Posterior cingulate gyrus (tissue), 11 donors: ENCODE data around the gene OSBPL9.

ENCODE experiments used
- DNase-seq, 10 donors: peaks; one replicate each; pipeline versions ENCODE4 v3.0.0 to v3.0.0-alpha.2; 2020 to 2021; ENCODE audit warnings: mixed read lengths in 3 of 10
- intact Hi-C: fragments of 100-400 bp; cut with DNase I; formaldehyde crosslinking; loops from one replicate; pipeline ENCODE4 v1.15.1; 2023

Gene OSBPL9

GRCh38 chr1:51616903-51617708, at the start of gene OSBPL9:
Gene OSBPL9, plus strand, starts transcription at chr1:51617092. Its CDS starts 19 bp downstream, at chr1:51617111.
- intact Hi-C loops = loop anchor here (5.0 kb wide), 1 partner anchor 35 kb away; no protein-coding TSS in a partner anchor
- peak; percentile 77 to 97 (median 88) for DNase-seq

DNA sequence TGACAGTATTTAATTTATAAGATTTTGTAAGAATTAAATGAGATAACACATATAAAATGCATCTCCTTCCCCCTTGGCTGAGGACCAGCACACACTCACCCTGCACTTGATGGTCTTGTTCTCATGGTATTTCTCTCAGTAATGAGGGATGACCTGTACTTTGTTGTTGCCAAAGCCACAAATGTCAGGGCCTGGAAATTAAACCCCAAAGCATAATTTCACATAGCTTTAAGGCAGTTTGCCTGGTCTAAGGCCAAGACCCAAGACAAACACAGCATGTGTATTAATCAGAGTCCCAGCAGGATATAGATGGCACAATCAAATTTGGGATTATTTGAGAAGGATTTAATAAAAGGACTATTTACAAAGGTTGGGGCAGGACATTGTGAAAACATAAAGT, 49.2 kb upstream of the OSBPL9 start:
- no peak for DNase-seq
- intact Hi-C loops = loop anchor here (5.0 kb wide), 1 partner anchor 200 kb away; no protein-coding TSS in a partner anchor

DNA sequence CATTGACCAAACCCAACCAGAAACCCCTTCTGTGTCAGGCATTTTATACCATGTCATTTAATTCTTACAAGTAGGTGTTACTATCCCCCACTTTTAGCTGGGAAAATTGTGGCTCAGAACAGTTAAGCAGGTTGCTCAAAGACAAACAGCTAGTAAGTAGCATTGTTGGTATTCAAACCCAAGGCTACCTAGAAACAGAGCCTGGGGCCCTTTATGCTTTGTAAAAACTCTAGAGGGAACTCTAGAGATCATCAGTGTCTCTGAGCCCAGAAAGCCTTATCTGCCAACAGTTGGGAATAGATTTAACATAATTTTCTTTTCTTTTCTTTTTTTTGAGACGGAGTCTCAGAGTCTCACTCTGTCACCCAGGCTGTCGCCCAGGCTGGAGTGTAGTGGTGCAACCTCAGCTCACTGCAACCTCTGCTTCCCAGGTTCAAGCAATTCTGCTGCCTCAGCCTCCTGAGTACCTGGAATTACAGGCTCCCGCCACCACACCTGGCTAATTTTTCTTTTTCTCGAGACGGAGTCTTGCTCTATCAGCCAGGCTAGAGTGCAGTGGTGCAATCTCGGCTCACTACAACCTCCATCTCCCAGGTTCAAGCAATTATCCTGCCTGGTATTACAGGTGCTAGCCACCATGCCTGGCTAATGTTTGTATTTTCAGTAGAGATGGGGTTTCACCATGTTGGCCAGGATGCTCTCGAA, 48.5 kb upstream of the OSBPL9 start:
- DNase-seq = no peak
- intact Hi-C loops = loop anchor here (5.0 kb wide), 1 partner anchor 199 kb away; no protein-coding TSS in a partner anchor

DNA sequence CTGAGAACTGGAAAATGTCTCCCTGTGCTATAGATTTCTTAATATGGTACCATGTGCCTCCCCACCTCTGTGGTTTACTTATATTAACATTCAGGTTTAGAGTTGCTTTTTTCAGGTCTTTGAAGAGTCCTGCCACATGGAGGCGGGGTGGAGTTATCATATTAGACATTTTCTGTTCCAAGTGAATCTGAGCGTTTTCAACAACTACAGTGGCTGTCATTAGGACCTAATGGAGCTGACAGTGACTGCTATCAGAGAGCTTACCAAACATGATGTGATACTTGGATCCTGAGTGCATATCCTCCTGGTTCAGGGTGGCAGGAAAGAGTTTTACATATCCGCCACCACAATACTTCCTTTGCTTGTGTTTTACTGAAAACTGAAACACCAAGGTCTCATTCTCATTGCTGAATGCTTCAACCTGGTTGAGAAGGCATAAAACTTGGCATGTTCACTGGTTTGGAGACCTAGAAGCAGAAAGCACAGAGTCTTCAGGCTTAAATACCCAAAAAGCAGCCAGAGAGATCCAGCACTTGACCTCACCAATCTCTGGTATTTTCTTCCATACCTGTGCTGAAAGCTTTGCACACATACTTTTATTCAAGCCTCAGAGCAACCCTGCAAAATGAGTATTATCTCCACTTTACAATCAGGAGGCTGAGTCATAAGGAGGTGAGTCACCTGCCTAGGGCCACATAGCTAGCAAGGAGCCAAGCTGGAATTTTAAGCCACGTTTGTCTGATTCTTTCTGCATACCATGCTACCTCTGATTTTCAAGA, 47.4 kb upstream of the OSBPL9 start:
- intact Hi-C loops = loop anchor here (5.0 kb wide), 1 partner anchor 198 kb away; no protein-coding TSS in a partner anchor
- DNase-seq = peak in 1 of 10 donors; percentile 15

- intact Hi-C loops = no loop called here
- DNase-seq = no peak
These were observed 46.7 kb upstream of the OSBPL9 start for GRCh38 chr1:51570063-51570710.

- intact Hi-C loops = no loop called here
- no peak for DNase-seq
These were observed 44.5 kb upstream of the OSBPL9 start for GRCh38 chr1:51572365-51572764.

- peak in 1 of 10 donors; percentile 24 for DNase-seq
- intact Hi-C loops = no loop called here
These were observed 42.1 kb upstream of the OSBPL9 start for GRCh38 chr1:51574796-51575195.

DNA sequence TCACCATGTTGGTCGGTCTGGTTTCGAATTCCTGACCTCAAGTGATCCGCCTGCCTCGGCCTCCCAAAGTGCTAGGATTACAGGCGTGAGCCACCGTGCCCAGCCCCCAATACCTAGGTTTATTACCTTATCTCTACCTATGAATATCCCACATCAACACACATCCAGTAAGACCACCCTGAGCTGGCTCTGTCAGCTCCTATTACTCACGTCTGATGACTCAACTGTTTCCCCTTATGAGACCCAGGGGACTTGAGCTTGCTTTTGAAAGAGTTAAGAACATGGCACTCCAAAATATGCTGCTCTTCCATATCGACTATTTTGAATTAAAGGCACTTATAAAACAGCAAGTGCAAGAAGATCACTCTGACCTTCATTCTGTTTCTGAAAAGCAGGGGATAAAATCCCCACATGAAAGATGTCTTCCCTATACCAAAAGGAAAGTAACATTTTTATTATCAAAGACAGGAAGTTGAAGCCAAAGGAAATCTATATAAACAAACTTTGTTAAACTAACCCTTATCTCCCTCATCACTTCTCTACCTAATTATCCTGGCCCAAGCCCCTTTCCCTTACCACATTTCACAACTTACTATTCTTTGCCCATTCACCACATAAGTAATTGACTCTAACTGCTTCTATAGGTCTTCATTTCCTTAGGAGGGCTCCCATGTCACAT, 41.3 kb upstream of the OSBPL9 start:
- intact Hi-C loops = no loop called here
- no peak for DNase-seq

- no peak for DNase-seq
- intact Hi-C loops = no loop called here
These were observed 40.8 kb upstream of the OSBPL9 start for GRCh38 chr1:51576085-51576444.

DNA sequence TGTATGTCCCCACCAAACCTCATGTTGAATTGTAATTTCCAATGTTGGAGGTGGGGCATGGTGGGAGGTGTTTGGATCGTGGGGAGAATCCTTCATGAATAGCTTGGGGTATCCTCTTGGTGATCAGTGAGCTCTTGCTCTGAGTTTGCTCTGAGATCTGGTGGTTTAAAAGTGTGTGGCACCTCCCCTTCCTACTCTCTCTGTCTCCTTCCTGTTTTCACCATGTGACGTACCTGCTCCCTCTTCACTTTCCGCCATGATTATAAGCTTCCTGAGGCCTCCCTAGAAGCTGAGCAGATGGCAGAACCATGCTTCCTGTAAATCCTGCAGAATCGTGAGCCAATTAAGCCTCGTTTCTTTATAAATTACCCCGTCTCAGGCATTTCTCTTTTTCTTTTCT, 40.0 kb upstream of the OSBPL9 start:
- intact Hi-C loops = no loop called here
- no peak for DNase-seq

DNA sequence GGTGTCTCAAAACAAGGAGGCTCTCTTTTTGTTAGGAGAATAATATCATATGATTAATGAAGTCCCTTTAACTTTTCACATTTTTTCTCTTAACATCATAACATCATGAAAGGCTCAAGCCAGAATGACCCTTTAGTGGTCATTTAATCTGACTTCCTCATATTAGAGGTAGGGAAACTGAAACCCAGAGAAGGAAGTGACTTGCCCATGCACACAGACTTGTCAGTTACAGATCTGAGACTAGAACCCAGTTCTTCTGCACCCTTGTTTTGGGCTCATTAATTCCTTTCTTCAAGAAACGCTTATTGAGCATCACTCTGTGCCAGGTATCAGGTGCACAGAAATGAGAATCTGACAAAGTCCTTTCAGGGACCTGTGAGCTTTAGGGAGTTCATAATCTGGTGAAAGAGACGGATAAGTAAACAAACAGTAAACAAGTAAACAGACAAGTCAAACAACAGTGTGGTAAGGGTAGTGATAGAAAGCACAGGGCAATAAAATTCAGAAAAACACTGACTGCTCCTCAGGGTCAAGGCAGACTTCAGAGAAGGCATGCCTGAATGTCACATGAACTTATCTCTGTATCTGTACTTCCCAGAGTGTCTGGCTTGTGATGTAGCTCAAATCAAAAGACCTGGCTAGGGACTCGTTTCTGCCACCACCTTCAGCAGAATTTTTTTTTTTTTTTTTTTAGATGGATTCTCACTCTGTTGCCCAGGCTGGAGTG, 38.3 kb upstream of the OSBPL9 start:
- intact Hi-C loops = no loop called here
- no peak for DNase-seq

DNA sequence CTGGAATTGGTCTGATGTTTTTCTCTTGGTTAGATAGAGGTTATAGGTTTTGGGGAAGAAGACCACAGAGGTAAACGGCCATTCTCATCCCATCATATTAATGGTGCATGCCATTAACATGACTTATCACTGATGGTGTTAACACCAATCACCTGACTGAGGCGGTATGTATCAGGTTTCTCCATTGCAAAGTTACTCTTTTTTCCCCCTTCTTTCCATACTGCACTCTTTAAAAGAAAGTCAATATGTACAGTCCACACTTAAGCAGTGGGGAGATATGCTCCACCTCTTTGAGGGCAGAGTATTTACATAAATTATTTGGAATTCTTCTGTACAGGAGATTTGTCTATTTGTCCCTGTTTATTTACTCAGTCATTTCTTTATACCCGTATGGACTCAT, 35.7 kb upstream of the OSBPL9 start:
- intact Hi-C loops = loop anchor here (5.0 kb wide), 1 partner anchor 36 kb away; the partner anchor contains the start of gene OSBPL9
- DNase-seq = no peak

- intact Hi-C loops = loop anchor here (5.0 kb wide), 1 partner anchor 34 kb away; the partner anchor contains the start of gene OSBPL9
- DNase-seq = peak; percentile 70 to 96 (median 83)
These were observed 33.4 kb upstream of the OSBPL9 start for GRCh38 chr1:51583532-51583931.

DNA sequence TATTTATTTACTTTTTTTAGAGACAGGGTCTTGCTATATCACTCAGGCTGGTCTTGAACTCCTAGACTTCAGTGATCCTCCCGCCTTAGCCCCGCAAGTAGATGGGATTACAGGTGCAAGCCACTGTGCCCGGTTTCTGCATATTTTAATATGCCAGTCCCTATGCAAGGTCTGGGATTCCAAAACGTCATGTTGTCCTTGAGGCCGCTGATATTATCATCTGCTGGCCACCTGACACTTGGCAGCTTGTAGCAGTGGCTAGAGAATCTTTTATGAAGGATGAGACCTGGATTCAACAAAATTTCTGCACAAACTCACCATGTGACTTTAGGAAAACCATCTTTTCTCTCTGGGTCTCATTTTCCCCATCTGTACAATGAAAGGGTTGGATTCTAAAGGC, 32.9 kb upstream of the OSBPL9 start:
- intact Hi-C loops = loop anchor here (5.0 kb wide), 1 partner anchor 33 kb away; the partner anchor contains the start of gene OSBPL9
- DNase-seq = no peak

DNA sequence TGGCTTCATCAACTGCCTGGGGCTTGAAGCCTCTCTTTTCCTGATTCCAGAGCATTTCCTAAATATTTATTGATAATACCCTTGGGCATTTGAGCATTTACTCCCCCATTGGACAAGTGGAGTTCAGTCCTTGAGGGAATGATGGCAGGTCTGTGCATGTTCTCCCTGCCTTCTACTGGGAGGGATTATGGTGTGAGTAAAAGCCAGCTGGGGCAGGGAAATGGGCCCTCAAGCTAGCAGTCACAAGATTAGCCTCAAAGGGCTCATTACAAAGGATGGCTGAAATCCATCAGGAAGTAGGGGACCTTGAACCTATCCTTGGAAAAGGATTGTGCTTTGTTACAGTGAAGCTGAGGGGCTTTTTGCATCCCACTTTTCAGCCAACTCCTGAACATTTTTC, 24.2 kb upstream of the OSBPL9 start:
- intact Hi-C loops = no loop called here
- DNase-seq = no peak

- intact Hi-C loops = no loop called here
- DNase-seq = no peak
These were observed 22.2 kb upstream of the OSBPL9 start for GRCh38 chr1:51594716-51595115.

- intact Hi-C loops = no loop called here
- DNase-seq = no peak
These were observed 16.4 kb upstream of the OSBPL9 start for GRCh38 chr1:51600529-51600928.

- intact Hi-C loops = no loop called here
- DNase-seq = no peak
These were observed 15.9 kb upstream of the OSBPL9 start for GRCh38 chr1:51600965-51601364.
